Naive B cell (primary cell): Measurements from ENCODE around the gene SLC12A4. TPM values are rescaled to one million over a fixed set of nuclear protein-coding genes. Genes with fewer than 3 reads are reported as not detected.

Experiments used
- ATAC-seq, 2 donors: fragments of 150-1000 bp; cut with Tn5 transposase; 2 replicates each; pipeline ENCODE4 v1.10.0; 2021; ENCODE audit warnings: low read depth in 2 of 2, mild to moderate bottlenecking in 2 of 2, moderate library complexity in 2 of 2
- DNase-seq: peaks from one replicate; pipeline ENCODE4 v3.0.0; 2022
- H3K27ac Mint-ChIP-seq, 6 donors: one replicate each; pipeline ENCODE4 v1.8.0; 2020 to 2022; ENCODE audit warnings: mild to moderate bottlenecking in 6 of 6, mixed read lengths in 6 of 6, moderate library complexity in 5 of 6, inconsistent platforms in 2 of 6
- H3K27me3 Mint-ChIP-seq, 3 donors: one replicate each; pipeline ENCODE4 v1.8.0; 2021 to 2022; ENCODE audit warnings: mixed read lengths in 3 of 3, mild to moderate bottlenecking in 1 of 3
- H3K36me3 Mint-ChIP-seq, 2 donors: one replicate each; pipeline ENCODE4 v1.8.0; 2020 to 2022; ENCODE audit warnings: mixed read lengths in 2 of 2, inconsistent platforms in 1 of 2, mild to moderate bottlenecking in 1 of 2
- H3K4me1 Mint-ChIP-seq, 3 donors: one replicate each; pipeline ENCODE4 v1.8.0; 2020 to 2022; ENCODE audit warnings: mixed read lengths in 3 of 3, inconsistent platforms in 1 of 3, mild to moderate bottlenecking in 1 of 3, moderate library complexity in 1 of 3
- H3K4me3 Mint-ChIP-seq, 8 donors: one replicate each; pipeline ENCODE4 v1.8.0; 2020 to 2022; ENCODE audit warnings: mild to moderate bottlenecking in 8 of 8, mixed read lengths in 8 of 8, moderate library complexity in 8 of 8, inconsistent platforms in 2 of 8
- H3K9me3 Mint-ChIP-seq, 7 donors: one replicate each; pipeline ENCODE4 v1.8.0; 2020 to 2022; ENCODE audit warnings: mixed read lengths in 7 of 7, mild to moderate bottlenecking in 5 of 7, inconsistent platforms in 2 of 7, moderate library complexity in 1 of 7
- polyA plus RNA-seq, 6 donors: library from polyadenylated mRNA; unstranded; fragments of 300-500 nt; fragmentation: Illumina TruSeq; gene quantifications; one replicate each; pipeline ENCODE4 v1.2.3, GENCODE V29; 2021; ENCODE audit warnings: low read depth in 6 of 6

Gene SLC12A4
- polyA plus RNA-seq, 6 donors from 2014 or later, result 2.8 to 5.4 (median 3.7) TPM

GRCh38 chr16:67964477-67965131 lies 3.8 kb downstream of the SLC12A4 start:
- no peak for ATAC-seq
- H3K9me3 Mint-ChIP-seq, result no peaks in the 10 kb centered on the region
- no peaks in the 10 kb centered on the region for H3K27me3 Mint-ChIP-seq
- H3K27ac Mint-ChIP-seq, result no peak overlapping the region
- peaks cover 0 to 7% of the 10 kb centered on the region in 2 donors for H3K36me3 Mint-ChIP-seq
- H3K4me3 Mint-ChIP-seq, result peak overlapping the region in 2 of 8 donors; percentile 6 to 44
- no peak for DNase-seq
- peaks cover 24 to 49% (median 31%) of the 10 kb centered on the region in 3 donors for H3K4me1 Mint-ChIP-seq

DNA sequence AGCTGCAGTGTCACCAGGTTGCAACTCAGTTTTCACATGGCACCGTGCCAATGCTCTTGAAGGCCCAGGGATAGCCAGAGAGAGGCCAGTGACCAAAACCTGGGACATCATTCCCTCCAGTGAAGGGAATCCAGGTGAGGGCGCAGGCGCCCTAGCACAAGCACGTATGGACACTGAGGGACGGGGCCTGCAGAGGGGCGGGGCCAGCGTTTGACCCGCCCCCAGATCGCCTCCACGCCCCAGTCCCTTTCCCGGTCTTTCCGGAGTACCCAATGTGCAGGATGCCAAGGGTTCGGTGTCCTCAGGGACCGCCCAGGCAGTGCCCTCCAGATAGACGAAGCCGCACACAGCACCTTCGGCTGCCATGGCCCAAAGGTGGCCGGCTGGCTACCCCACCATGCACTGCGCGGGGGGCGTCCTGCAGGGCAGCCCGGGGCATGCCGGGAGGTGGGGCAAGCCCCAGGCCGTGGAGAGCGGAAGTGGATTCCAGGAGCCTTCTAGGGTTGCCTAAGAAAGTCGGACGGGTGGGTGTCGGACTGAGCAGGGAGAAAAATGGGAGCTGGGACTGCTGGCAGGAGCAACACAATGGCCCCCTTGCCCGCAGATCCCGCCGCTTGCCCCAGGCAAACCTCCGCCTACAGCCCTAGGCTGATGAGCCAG lies 4.6 kb downstream of the SLC12A4 start:
- no peaks in the 10 kb centered on the region for H3K9me3 Mint-ChIP-seq
- H3K4me1 Mint-ChIP-seq, result peaks cover 18 to 42% (median 27%) of the 10 kb centered on the region in 3 donors
- no peak overlapping the region for H3K4me3 Mint-ChIP-seq
- H3K36me3 Mint-ChIP-seq, result peaks cover 0 to 7% of the 10 kb centered on the region in 2 donors
- no peaks in the 10 kb centered on the region for H3K27me3 Mint-ChIP-seq
- DNase-seq (no peak), ATAC-seq (no peak)
- no peak overlapping the region for H3K27ac Mint-ChIP-seq

GRCh38 chr16:67963292-67963661 lies 5.2 kb downstream of the SLC12A4 start:
- Mint-ChIP-seq H3K27ac (peak overlapping the region in 1 of 6 donors; percentile 53), H3K9me3 (no peaks in the 10 kb centered on the region), H3K36me3 (peaks cover 0 to 7% of the 10 kb centered on the region in 2 donors)

DNA sequence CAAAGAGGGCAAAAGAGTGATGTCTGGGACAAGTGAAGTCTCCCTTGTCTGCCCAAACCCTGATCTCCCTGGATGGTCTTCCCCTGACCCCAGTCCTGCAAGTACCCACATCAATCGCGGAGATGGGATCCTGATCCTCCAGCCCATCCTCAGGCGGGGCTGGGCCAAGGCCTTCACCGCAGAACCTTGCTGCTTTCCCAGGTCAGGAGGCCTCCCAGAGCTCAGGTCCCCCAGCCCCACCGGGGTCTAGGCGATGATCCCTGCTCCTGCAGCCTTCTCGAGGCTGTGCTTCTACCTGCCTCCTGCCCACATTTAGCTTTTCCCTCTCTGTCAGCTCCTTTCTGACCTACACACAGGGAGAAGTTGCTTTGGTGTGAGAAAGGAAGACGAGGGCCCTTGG lies 6.3 kb downstream of the SLC12A4 start:
- H3K27ac Mint-ChIP-seq, result peak overlapping the region in 1 of 6 donors; percentile 66
- no peak for DNase-seq
- H3K4me1 Mint-ChIP-seq, result peaks cover 9 to 33% (median 19%) of the 10 kb centered on the region in 3 donors
- no peaks in the 10 kb centered on the region for H3K27me3 Mint-ChIP-seq
- ATAC-seq, result no peak
- H3K4me3 Mint-ChIP-seq, result no peak overlapping the region
- peaks cover 0 to 7% of the 10 kb centered on the region in 2 donors for H3K36me3 Mint-ChIP-seq
- no peaks in the 10 kb centered on the region for H3K9me3 Mint-ChIP-seq

More at GRCh38 chr16:67963292-67963661, 5.2 kb downstream of the SLC12A4 start:
- Mint-ChIP-seq H3K4me3 (no peak overlapping the region), H3K27me3 (no peaks in the 10 kb centered on the region), H3K4me1 (peaks cover 18 to 42% (median 27%) of the 10 kb centered on the region in 3 donors)
- ATAC-seq (no peak), DNase-seq (no peak)

DNA sequence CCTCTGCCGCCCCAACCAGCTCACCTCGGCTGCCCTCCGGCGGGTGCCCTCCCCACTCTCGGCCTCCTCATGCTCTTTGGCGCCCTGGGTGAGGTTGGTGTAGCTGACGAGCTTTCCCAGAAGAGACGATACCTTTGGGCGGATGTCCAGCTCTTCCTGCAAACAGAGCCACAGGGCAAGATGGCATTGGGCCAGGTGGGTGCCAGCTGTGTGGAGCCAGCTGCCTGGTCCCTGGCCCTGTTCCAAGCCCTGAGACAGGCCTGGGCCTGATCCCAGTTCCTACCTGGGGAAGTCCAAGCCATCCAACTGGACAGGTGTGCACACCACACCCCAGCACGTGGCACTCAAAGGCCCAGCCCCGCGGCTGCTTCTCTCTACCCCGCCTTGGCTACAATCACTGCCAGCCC lies 6.9 kb downstream of the SLC12A4 start:
- H3K4me3 Mint-ChIP-seq, result no peak overlapping the region
- H3K27me3 Mint-ChIP-seq, result no peaks in the 10 kb centered on the region
- H3K9me3 Mint-ChIP-seq, result no peaks in the 10 kb centered on the region
- peaks cover 7 to 31% (median 16%) of the 10 kb centered on the region in 3 donors for H3K4me1 Mint-ChIP-seq
- ATAC-seq, result no peak
- no peak for DNase-seq
- H3K36me3 Mint-ChIP-seq, result peaks cover 0 to 7% of the 10 kb centered on the region in 2 donors
- no peak overlapping the region for H3K27ac Mint-ChIP-seq

- H3K36me3 Mint-ChIP-seq, result peaks cover 0 to 7% of the 10 kb centered on the region in 2 donors
- H3K4me3 Mint-ChIP-seq, result no peak overlapping the region
- no peak for DNase-seq
- H3K27ac Mint-ChIP-seq, result peak overlapping the region in 1 of 6 donors; percentile 57
- H3K4me1 Mint-ChIP-seq, result peaks cover 5 to 17% (median 6%) of the 10 kb centered on the region in 3 donors
- ATAC-seq, result no peak
- H3K27me3 Mint-ChIP-seq, result no peaks in the 10 kb centered on the region
- H3K9me3 Mint-ChIP-seq, result no peaks in the 10 kb centered on the region
Measured at GRCh38 chr16:67959536-67960329, 8.7 kb downstream of the SLC12A4 start.

DNA sequence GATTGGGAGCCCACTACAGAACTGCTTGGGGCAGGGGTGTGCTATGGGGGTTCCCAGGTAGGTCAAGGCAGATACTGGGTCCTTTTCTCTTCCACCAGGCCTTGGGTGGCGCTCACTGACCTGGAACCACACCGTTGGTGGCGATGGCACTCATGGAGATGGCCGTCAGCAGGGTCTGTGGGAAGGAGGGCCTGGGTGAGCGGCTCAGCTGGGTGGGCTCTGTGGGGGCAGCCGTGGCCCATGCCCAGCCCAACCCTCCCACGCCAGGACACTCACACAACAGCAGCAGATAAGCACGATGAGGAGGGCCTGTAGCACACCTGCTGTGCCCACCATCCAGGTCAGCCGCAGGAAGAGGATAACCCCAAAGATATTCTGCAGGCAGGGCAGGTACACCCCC lies 10.8 kb downstream of the SLC12A4 start:
- Mint-ChIP-seq H3K4me1 (peaks cover 0 to 6% (median 0%) of the 10 kb centered on the region in 3 donors), H3K9me3 (no peaks in the 10 kb centered on the region), H3K36me3 (peaks cover 0 to 1% of the 10 kb centered on the region in 2 donors), H3K4me3 (no peak overlapping the region), H3K27me3 (no peaks in the 10 kb centered on the region), H3K27ac (no peak overlapping the region)
- no peak for DNase-seq
- no peak for ATAC-seq

- Mint-ChIP-seq H3K27ac (peak overlapping the region in 2 of 6 donors; percentile 28 to 66), H3K4me1 (no peaks in the 10 kb centered on the region), H3K9me3 (no peaks in the 10 kb centered on the region), H3K4me3 (no peak overlapping the region), H3K27me3 (no peaks in the 10 kb centered on the region), H3K36me3 (no peaks in the 10 kb centered on the region)
- no peak for DNase-seq
- ATAC-seq, result no peak
Measured at GRCh38 chr16:67954421-67955196, 13.8 kb downstream of the SLC12A4 start.

- no peak for ATAC-seq
- H3K27ac Mint-ChIP-seq, result peak overlapping the region in 1 of 6 donors; percentile 37
Measured at GRCh38 chr16:67953641-67954375, 14.6 kb downstream of the SLC12A4 start.

GRCh38 chr16:67951485-67951884 lies 17.0 kb downstream of the SLC12A4 start:
- no peaks in the 10 kb centered on the region for H3K36me3 Mint-ChIP-seq
- ATAC-seq, result no peak
- no peak overlapping the region for H3K27ac Mint-ChIP-seq

More at GRCh38 chr16:67953641-67954375, 14.6 kb downstream of the SLC12A4 start:
- H3K4me3 Mint-ChIP-seq, result no peak overlapping the region
- H3K4me1 Mint-ChIP-seq, result no peaks in the 10 kb centered on the region
- H3K36me3 Mint-ChIP-seq, result no peaks in the 10 kb centered on the region
- H3K27me3 Mint-ChIP-seq, result no peaks in the 10 kb centered on the region
- no peaks in the 10 kb centered on the region for H3K9me3 Mint-ChIP-seq
- DNase-seq, result no peak

GRCh38 chr16:67950335-67950843 lies 18.0 kb downstream of the SLC12A4 start:
- Mint-ChIP-seq H3K27ac (no peak overlapping the region), H3K4me3 (no peak overlapping the region), H3K4me1 (no peaks in the 10 kb centered on the region), H3K9me3 (no peaks in the 10 kb centered on the region), H3K36me3 (no peaks in the 10 kb centered on the region), H3K27me3 (no peaks in the 10 kb centered on the region)
- DNase-seq, result no peak
- ATAC-seq, result no peak

More at GRCh38 chr16:67951485-67951884, 17.0 kb downstream of the SLC12A4 start:
- Mint-ChIP-seq H3K9me3 (no peaks in the 10 kb centered on the region), H3K4me3 (no peak overlapping the region), H3K27me3 (no peaks in the 10 kb centered on the region), H3K4me1 (no peaks in the 10 kb centered on the region)
- DNase-seq, result no peak

DNA sequence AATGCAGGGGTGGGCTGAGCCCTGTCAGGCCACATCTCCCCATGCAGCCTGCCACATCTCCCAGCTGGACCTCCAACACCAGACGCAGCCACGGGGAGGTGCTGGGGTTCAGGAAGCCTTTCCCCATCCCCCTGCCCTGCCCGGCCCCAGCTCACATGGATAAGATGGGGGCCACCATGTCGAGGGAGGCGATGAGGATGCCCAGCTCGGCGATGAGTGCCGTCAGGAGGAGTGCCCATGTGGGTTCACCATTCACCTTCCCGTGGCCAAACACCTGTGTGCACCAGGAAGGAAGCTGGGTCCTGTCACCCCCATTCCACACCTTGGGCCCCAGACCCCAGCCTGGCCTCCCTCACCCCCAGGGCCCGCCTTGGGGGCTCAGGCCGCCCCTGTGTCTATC lies 18.8 kb downstream of the SLC12A4 start:
- H3K36me3 Mint-ChIP-seq, result no peaks in the 10 kb centered on the region
- no peak overlapping the region for H3K4me3 Mint-ChIP-seq
- no peak overlapping the region for H3K27ac Mint-ChIP-seq
- H3K4me1 Mint-ChIP-seq, result no peaks in the 10 kb centered on the region
- no peaks in the 10 kb centered on the region for H3K27me3 Mint-ChIP-seq
- DNase-seq, result no peak
- no peaks in the 10 kb centered on the region for H3K9me3 Mint-ChIP-seq
- no peak for ATAC-seq
